AG09309 (cell line): ENCODE results near the gene MYO1A.

Experiments
- DNase-seq: peaks from one replicate; pipeline ENCODE4 v3.0.0-alpha.2; 2010; ENCODE audit warnings: low read depth
- H3K4me3 ChIP-seq: 2 replicates; pipeline ENCODE4 v1.5.1; 2011; ENCODE audit warnings: mild to moderate bottlenecking, low read depth, low read length, moderate library complexity; ENCODE audit not compliant: control insufficient read depth
- CTCF ChIP-seq: IDR thresholded peaks from 2 replicates; pipeline ENCODE4 v1.5.1; 2011; ENCODE audit warnings: mild to moderate bottlenecking, low read depth, low read length, inconsistent platforms; ENCODE audit not compliant: insufficient read depth, control insufficient read depth; ENCODE audit errors: missing control alignments

Gene MYO1A

GRCh38 chr12:57094208-57095160, 44.6 kb upstream of the MYO1A start:
- no peak for TF ChIP-seq CTCF
- H3K4me3 ChIP-seq, result no peak overlapping the region
- no peak for DNase-seq

GRCh38 chr12:57093415-57094207, 43.7 kb upstream of the MYO1A start:
- peak; percentile 66 for TF ChIP-seq CTCF
- no peak overlapping the region for H3K4me3 ChIP-seq
- peak; percentile 62 for DNase-seq

DNA sequence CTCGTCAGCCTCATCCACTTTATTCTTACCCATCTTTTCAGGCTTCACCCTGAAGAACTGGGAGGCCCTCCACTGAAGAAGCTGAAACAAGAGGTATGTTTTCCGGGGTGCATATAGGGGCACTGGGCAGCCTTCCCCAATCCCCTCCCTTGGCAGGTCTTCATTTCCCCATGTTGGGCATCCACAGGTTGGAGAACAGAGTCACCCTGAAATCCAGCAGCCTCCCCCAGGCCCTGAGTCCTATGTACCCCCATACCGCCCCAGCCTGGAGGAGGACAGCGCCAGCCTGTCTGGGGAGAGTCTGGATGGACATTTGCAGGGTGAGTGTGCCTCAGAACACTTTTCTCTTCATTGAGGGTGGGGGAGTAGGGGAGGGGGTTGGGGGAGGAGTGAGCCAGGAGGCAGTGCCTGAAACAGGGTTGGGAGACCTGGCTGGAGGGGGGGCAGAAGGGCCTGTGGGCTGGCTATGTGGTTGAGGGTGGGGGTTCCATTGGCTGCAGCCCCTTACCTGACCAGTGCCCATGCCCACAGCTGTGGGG, 43.0 kb upstream of the MYO1A start:
- no peak for TF ChIP-seq CTCF
- no peak overlapping the region; the same call in 1 of the 2 replicates for H3K4me3 ChIP-seq
- DNase-seq, result no peak

DNA sequence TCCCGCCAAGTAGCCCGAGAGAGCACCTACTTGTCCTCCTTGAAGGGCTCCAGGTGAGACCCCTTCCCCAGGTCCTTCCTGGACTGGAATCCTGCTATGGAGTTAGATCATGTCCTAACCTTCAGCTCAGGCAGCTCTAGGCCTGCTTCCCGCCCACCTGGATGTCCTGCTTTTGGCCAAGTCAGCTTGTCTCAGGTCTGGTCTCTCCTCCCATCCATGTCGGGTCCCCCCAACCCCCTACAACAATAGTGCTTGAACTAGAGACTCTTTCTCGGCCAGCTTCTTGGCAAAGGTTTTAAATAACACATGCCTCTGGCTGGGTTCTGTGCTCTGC, 42.6 kb upstream of the MYO1A start:
- TF ChIP-seq CTCF, result no peak
- no peak for DNase-seq
- no peak overlapping the region for H3K4me3 ChIP-seq

DNA sequence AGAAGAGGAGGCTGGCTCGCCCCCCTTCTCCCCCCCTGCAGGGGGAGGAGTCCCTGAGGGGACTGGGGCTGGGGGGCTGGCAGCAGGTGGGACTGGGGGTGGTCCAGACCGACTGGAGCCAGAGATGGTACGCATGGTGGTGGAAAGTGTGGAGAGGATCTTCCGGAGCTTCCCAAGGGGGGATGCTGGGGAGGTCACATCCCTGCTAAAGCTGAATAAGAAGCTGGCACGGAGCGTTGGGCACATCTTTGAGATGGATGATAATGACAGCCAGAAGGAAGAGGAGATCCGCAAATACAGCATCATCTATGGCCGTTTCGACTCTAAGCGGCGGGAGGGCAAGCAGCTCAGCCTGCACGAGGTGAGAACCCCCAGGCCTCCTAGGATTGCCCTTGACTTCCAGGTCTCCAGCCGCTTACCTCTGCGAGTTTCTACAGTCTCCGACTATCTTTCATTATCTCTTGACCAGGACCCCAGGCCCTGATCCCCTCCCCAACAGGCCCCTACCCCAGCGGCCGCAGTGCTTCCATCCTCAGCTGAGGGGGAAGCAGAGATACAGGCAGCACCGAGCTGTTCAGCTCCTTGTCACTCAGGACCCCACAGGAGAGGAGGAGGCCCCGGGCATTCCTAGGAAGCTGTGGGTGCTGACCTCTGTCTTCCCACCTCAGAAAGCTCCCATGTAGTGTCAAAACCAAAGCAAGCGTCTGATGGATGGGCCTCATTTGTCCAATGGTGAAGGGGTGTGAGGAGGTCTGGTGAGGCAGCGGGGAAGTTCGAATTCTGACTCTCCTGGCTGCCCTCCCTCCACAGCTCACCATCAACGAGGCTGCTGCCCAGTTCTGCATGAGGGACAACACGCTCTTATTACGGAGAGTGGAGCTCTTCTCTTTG, 42.0 kb upstream of the MYO1A start:
- no peak for DNase-seq
- no peak for TF ChIP-seq CTCF
- H3K4me3 ChIP-seq, result peak overlapping the region; percentile 86
